ENCODE results near the gene NUP98.

The NUP98 gene

DNA sequence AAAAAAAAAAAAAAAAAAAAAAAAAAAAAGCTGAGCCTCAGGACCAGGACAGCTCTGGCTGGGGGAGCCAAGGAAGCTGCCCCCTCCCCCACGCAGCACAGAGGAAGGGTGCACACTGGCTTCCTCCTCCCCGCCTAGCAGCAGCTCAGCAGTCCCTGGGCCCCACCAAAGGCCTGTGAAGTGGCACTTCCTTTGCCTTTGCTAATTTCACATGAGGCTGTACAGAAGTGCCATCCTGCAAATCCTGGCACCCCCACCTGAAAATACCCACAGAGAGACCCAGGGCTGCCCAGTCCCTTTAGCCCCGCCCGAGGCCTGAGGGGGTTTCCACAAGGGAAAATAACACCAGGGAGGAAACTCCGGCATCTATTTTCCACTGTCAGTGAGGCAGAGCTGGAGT lies 39.5 kb upstream of the NUP98 start:
- H3K9ac ChIP-seq (ENCODE audit: low read depth, low read length, poor library complexity, severe bottlenecking): peak overlapping the region; percentile 92
- H4K20me1 ChIP-seq (ENCODE audit: insufficient read depth, low read length, poor library complexity, severe bottlenecking): peaks cover 64% of the 10 kb centered on the region
- peaks cover 87% of the 10 kb centered on the region for H3K79me2 ChIP-seq (ENCODE audit: insufficient read depth, low read length)
- H3K9me3 ChIP-seq (ENCODE audit: insufficient read depth, low read depth, low read length): no peaks in the 10 kb centered on the region
- H3K9me2 ChIP-seq (replicated peaks; ENCODE audit: low read depth, low read length): no peaks in the 10 kb centered on the region
- TF ChIP-seq EZH2phosphoT487 (IDR thresholded peaks at IDR 0.05; ENCODE audit: borderline replicate concordance): no peak
- TF ChIP-seq, protein P1, sequence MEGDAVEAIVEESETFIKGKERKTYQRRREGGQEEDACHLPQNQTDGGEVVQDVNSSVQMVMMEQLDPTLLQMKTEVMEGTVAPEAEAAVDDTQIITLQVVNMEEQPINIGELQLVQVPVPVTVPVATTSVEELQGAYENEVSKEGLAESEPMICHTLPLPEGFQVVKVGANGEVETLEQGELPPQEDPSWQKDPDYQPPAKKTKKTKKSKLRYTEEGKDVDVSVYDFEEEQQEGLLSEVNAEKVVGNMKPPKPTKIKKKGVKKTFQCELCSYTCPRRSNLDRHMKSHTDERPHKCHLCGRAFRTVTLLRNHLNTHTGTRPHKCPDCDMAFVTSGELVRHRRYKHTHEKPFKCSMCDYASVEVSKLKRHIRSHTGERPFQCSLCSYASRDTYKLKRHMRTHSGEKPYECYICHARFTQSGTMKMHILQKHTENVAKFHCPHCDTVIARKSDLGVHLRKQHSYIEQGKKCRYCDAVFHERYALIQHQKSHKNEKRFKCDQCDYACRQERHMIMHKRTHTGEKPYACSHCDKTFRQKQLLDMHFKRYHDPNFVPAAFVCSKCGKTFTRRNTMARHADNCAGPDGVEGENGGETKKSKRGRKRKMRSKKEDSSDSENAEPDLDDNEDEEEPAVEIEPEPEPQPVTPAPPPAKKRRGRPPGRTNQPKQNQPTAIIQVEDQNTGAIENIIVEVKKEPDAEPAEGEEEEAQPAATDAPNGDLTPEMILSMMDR (conservative IDR thresholded peaks at IDR 0.05; ENCODE audit: low read length): no peak
- peaks cover 13% of the 10 kb centered on the region for H3F3A ChIP-seq (ENCODE audit: low read depth)
- H3K4me1 ChIP-seq (ENCODE audit: insufficient read depth, low read length, poor library complexity, severe bottlenecking): peaks cover 81% of the 10 kb centered on the region
- H3K36me3 ChIP-seq (ENCODE audit: insufficient read depth, low read length): no peaks in the 10 kb centered on the region
- H2AFZ ChIP-seq (ENCODE audit: low read length): no peak overlapping the region
- H3K4me3 ChIP-seq (ENCODE audit: low read length, poor library complexity, severe bottlenecking): peak overlapping the region; percentile 88
- H3K4me2 ChIP-seq (ENCODE audit: low read depth, low read length, poor library complexity, severe bottlenecking): peak overlapping the region; percentile 92
- H3K27me3 ChIP-seq (ENCODE audit: insufficient read depth, low read length, poor library complexity, severe bottlenecking): no peaks in the 10 kb centered on the region

DNA sequence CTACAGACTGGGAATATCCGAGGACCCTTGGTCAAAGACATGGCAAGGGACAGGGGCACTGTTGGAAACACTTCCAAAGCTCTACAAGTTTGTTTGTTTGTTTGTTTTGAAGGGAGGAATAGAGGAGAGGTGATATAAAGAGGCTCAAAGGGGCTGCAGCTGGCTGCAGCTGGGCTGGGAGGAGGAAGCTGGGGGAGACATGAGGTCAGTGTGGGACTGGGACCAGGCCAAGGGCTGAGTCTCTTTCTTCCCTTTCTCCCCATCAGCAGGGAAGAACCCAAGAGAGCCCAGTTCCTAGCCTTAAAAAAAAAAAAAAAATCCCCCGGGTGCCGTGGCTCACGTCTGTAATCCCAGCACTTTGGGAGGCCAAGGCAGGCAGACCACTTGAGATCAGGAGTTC lies 38.4 kb upstream of the NUP98 start:
- Histone ChIP-seq H3K36me3 (ENCODE audit: insufficient read depth, low read length) (no peaks in the 10 kb centered on the region; the same call in 1 of the 2 replicates), H3K4me3 (ENCODE audit: low read length, poor library complexity, severe bottlenecking) (peak overlapping the region; percentile 88)
- TF ChIP-seq EZH2phosphoT487 (IDR thresholded peaks at IDR 0.05; ENCODE audit: borderline replicate concordance): no peak
- TF ChIP-seq, protein P1 (conservative IDR thresholded peaks at IDR 0.05; ENCODE audit: low read length): no peak

DNA sequence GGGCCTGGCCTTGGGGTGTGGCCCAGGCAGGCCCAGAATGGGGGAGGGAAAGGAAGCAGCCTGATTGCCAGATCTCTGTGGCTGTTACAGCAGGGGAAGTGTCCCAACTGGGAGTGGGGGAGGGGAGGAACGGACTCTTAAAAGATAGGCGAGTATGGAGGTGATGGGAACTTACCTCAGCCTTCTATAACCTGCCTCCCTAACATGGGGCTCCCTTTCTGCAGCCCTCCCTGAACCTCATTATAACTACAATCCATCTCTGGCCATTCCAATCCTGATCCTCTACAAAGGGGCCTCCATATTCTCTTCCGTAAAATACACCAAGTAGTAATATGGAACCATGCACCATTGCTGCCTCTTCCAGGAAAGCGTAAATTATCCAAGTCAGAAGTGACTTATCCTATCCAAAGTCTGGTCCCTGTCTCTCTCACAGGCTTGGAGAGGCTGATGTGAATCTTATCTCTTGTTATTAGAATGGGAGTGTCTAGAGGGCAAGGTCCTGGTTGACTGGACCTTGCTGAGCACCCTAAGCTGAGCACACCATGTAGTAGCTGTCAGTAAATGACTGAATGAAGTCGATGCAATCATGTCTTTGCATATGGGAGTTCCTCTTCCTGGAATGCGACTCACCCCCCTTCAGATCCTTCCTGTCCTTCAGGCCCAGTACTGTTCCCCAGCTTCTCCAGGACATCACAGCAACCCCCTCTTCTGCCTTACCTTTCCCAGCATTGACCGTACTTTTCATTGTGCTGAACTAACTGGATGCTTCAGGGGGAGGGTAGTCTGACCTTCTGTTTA lies 37.5 kb upstream of the NUP98 start:
- Histone ChIP-seq H3K36me3 (ENCODE audit: insufficient read depth, low read length) (peaks cover 9% of the 10 kb centered on the region; the same call in 1 of the 2 replicates), H2AFZ (ENCODE audit: low read length) (no peak overlapping the region), H3F3A (ENCODE audit: low read depth) (peaks cover 10% of the 10 kb centered on the region), H3K9me2 (replicated peaks; ENCODE audit: low read depth, low read length) (no peaks in the 10 kb centered on the region), H3K9ac (ENCODE audit: low read depth, low read length, poor library complexity, severe bottlenecking) (peak overlapping the region; percentile 92), H3K4me2 (ENCODE audit: low read depth, low read length, poor library complexity, severe bottlenecking) (peak overlapping the region; percentile 92), H3K79me2 (ENCODE audit: insufficient read depth, low read length) (peaks cover 99% of the 10 kb centered on the region), H3K9me3 (ENCODE audit: insufficient read depth, low read depth, low read length) (no peaks in the 10 kb centered on the region), H4K20me1 (ENCODE audit: insufficient read depth, low read length, poor library complexity, severe bottlenecking) (peaks cover 84% of the 10 kb centered on the region), H3K27me3 (ENCODE audit: insufficient read depth, low read length, poor library complexity, severe bottlenecking) (no peaks in the 10 kb centered on the region), H3K4me3 (ENCODE audit: low read length, poor library complexity, severe bottlenecking) (peak overlapping the region; percentile 88), H3K4me1 (ENCODE audit: insufficient read depth, low read length, poor library complexity, severe bottlenecking) (peaks cover 90% of the 10 kb centered on the region)
- TF ChIP-seq, protein P1 (conservative IDR thresholded peaks at IDR 0.05; ENCODE audit: low read length): no peak
- TF ChIP-seq EZH2phosphoT487 (IDR thresholded peaks at IDR 0.05; ENCODE audit: borderline replicate concordance): no peak

More for the DNA sequence above, 38.4 kb upstream of the NUP98 start:
- Histone ChIP-seq H3K79me2 (ENCODE audit: insufficient read depth, low read length) (peaks cover 98% of the 10 kb centered on the region), H3K4me2 (ENCODE audit: low read depth, low read length, poor library complexity, severe bottlenecking) (peak overlapping the region; percentile 92), H2AFZ (ENCODE audit: low read length) (no peak overlapping the region), H4K20me1 (ENCODE audit: insufficient read depth, low read length, poor library complexity, severe bottlenecking) (peaks cover 76% of the 10 kb centered on the region), H3F3A (ENCODE audit: low read depth) (peaks cover 13% of the 10 kb centered on the region), H3K27me3 (ENCODE audit: insufficient read depth, low read length, poor library complexity, severe bottlenecking) (no peaks in the 10 kb centered on the region), H3K9me2 (replicated peaks; ENCODE audit: low read depth, low read length) (no peaks in the 10 kb centered on the region), H3K9me3 (ENCODE audit: insufficient read depth, low read depth, low read length) (no peaks in the 10 kb centered on the region), H3K4me1 (ENCODE audit: insufficient read depth, low read length, poor library complexity, severe bottlenecking) (peaks cover 89% of the 10 kb centered on the region), H3K9ac (ENCODE audit: low read depth, low read length, poor library complexity, severe bottlenecking) (peak overlapping the region; percentile 92)
